ENCODE measurements around the gene CENPT. TPM values are rescaled to one million over a fixed set of nuclear protein-coding genes. Genes with fewer than 3 reads are reported as not detected.
"Not testable (repeated sequence)": the region's sequence is repeated elsewhere in the genome, so short reads cannot be mapped to it uniquely, and the experiment has no call there.

Gene CENPT
- total RNA-seq, 1 donor from 2014 or later = 10.3 TPM

DNA sequence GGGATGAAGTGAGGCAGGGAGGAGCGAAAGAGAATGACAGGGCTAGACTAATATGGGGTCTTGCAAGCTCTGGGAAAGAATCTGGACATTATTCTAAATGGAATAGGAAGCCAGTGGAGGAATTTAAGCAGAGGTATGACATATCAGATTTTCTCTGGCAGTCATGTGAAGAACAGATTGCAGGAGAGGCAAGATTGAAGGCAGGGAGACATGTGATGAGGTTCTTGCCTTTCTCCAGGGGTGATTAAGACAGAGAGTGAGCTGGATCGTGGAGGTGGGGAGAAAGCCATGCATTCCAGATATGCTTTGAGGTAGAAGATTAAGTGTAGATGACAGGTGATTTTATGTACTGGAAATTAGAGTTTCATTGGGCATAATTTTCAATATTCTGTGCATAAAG, 9.7 kb downstream of the CENPT start:
- H3K27me3 ChIP-seq (ENCODE audit: control insufficient read depth, insufficient read depth, low read length) = no peaks in the 10 kb centered on the region
- H3K36me3 ChIP-seq (ENCODE audit: control insufficient read depth, insufficient read depth, low read length) = no peaks in the 10 kb centered on the region
- DNase-seq (ENCODE audit: low read depth) = no peak
- FAIRE-seq = no peak
- TF ChIP-seq, protein P1, sequence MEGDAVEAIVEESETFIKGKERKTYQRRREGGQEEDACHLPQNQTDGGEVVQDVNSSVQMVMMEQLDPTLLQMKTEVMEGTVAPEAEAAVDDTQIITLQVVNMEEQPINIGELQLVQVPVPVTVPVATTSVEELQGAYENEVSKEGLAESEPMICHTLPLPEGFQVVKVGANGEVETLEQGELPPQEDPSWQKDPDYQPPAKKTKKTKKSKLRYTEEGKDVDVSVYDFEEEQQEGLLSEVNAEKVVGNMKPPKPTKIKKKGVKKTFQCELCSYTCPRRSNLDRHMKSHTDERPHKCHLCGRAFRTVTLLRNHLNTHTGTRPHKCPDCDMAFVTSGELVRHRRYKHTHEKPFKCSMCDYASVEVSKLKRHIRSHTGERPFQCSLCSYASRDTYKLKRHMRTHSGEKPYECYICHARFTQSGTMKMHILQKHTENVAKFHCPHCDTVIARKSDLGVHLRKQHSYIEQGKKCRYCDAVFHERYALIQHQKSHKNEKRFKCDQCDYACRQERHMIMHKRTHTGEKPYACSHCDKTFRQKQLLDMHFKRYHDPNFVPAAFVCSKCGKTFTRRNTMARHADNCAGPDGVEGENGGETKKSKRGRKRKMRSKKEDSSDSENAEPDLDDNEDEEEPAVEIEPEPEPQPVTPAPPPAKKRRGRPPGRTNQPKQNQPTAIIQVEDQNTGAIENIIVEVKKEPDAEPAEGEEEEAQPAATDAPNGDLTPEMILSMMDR (IDR thresholded peaks at IDR 0.05; ENCODE audit: insufficient read depth, low read length, severe bottlenecking) = no peak
- H3K4me3 ChIP-seq (ENCODE audit: low read depth, low read length) = no peak overlapping the region

DNA sequence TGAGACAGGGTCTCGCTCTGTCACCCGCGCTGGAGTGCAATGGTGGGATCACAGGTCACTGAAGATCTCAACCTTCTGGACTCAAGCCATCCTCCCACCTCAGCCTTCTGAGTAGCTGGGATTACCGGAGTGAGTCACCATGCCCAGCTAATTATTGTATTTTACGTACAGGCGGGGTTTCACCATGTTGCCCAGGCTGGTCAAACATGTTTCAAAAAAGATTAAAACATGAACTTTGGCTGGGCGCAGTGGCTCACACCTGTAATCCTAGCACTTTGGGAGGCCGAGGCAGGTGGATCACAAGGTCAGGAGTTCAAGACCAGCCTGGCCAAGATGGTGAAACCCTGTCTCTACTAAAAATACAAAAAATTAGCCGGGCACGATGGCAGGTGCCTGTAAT, 10.3 kb downstream of the CENPT start:
- FAIRE-seq; H3K4me3 ChIP-seq (ENCODE audit: low read depth, low read length); DNase-seq (ENCODE audit: low read depth); H3K27me3 ChIP-seq (ENCODE audit: control insufficient read depth, insufficient read depth, low read length); H3K36me3 ChIP-seq (ENCODE audit: control insufficient read depth, insufficient read depth, low read length): not testable (repeated sequence)

DNA sequence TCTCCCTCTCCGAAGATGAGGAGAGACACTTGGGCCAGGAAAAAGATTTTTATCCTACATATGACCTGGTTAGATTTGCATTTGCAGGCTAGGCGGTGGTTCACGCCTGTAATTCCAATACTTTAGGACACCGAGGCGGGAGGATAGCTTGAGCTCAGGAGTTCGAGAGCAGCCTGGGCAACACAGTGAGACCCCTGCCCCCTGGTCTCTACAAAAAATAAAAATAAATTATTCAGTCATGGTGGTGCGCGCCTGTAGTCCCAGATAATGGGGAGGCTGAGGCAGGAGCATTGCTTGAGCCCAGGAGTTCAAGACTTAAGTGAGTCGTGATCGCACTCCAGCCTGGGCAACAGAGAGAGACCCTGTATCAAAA, 13.3 kb downstream of the CENPT start:
- Histone ChIP-seq H3K4me3 (ENCODE audit: low read depth, low read length) (no peak overlapping the region), H3K36me3 (ENCODE audit: control insufficient read depth, insufficient read depth, low read length) (peaks cover 17% of the 10 kb centered on the region), H3K27me3 (ENCODE audit: control insufficient read depth, insufficient read depth, low read length) (no peaks in the 10 kb centered on the region)
- DNase-seq (ENCODE audit: low read depth) = no peak
- TF ChIP-seq, protein P1 (IDR thresholded peaks at IDR 0.05; ENCODE audit: insufficient read depth, low read length, severe bottlenecking) = no peak
- FAIRE-seq = no peak

DNA sequence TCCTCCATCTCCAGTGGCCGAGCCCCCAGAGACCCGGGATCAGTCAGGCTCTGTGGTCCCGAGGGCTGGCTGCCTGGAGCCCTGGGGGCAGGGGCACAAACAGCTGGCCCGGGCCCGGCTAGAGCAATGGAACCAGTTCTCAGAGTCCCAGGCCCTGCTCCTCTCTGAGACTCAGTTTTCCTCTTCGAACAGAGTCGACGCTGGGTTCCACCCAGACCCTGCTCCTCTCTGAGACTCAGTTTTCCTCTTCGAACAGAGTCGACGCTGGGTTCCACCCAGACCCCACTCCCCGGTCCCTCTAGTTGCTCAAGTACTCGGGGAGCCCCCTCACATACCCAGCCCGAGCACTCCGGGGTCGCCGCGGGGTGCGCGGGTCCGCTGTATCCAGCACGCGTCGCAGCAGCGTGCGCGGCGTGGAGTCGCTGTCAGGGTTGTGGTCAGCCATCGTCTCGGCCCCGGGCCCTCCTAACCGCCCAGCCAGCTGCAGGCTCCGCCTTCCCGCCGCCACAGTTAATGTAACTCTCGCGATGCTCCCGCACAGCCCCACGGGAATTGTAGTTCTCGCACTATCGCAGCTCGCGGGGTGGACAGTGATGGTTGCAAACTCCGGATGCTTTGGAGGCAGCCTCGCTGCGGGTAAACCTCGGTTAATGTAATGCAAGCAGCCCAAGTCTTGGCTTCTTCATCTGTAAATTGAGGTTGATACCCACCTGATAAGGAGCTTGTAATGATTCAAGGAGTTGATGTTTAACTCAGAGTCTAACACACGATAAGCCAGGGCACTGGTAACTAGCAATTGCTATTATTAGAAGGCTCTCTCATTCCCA, 13.9 kb downstream of the CENPT start:
- Histone ChIP-seq H3K36me3 (ENCODE audit: control insufficient read depth, insufficient read depth, low read length) (peaks cover 18% of the 10 kb centered on the region), H3K4me3 (ENCODE audit: low read depth, low read length) (peak overlapping the region; percentile 60), H3K27me3 (ENCODE audit: control insufficient read depth, insufficient read depth, low read length) (no peaks in the 10 kb centered on the region)
- no peak for FAIRE-seq
- TF ChIP-seq, protein P1 (IDR thresholded peaks at IDR 0.05; ENCODE audit: insufficient read depth, low read length, severe bottlenecking) = no peak
- peak; percentile 76 for DNase-seq (ENCODE audit: low read depth)

DNA sequence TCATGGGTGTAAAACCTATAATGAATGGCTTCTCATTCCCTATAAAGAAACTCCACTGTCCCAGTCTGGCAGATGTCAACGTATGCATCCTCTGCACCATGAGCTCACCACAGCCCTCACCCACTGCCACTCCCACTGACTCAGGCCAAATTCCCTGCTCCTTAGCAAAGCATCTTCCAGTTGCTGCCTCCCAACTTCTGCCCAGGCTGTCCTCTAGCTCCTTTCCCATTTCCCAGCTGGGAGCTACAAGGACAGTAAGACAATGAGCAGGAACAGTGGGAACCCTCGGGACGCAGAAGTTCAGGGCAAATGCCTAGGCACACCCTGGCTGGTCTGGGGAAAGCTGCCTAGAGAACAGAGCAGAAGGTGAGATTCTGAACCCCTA, 14.5 kb downstream of the CENPT start:
- Histone ChIP-seq H3K4me3 (ENCODE audit: low read depth, low read length) (peak overlapping the region; percentile 60), H3K27me3 (ENCODE audit: control insufficient read depth, insufficient read depth, low read length) (no peaks in the 10 kb centered on the region), H3K36me3 (ENCODE audit: control insufficient read depth, insufficient read depth, low read length) (peaks cover 18% of the 10 kb centered on the region)
- no peak for FAIRE-seq
- TF ChIP-seq, protein P1 (IDR thresholded peaks at IDR 0.05; ENCODE audit: insufficient read depth, low read length, severe bottlenecking) = no peak
- DNase-seq (ENCODE audit: low read depth) = peak; percentile 82

DNA sequence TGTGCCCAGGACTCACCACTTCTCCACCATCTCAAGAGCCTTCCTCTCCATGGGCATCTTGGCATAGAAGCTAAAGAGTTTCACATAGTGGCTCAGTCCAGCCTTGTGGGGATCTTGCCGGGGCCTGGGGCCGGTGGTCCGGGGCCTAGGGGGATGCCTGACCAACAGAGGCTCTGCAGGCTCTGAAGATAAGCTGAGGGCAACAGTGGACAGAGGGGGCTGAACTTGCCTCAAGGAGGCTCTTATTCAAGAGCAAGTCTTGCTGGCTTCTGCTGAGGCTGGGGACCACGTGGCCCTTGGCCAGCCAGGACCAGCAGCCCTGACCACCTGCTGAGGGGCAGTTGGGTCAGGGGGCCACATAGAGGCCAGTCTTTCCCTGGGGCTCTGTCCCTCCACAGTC, 18.8 kb downstream of the CENPT start:
- no peak for FAIRE-seq
- no peak for DNase-seq (ENCODE audit: low read depth)
- TF ChIP-seq, protein P1 (IDR thresholded peaks at IDR 0.05; ENCODE audit: insufficient read depth, low read length, severe bottlenecking) = no peak
- Histone ChIP-seq H3K36me3 (ENCODE audit: control insufficient read depth, insufficient read depth, low read length) (peaks cover 23% of the 10 kb centered on the region), H3K4me3 (ENCODE audit: low read depth, low read length) (no peak overlapping the region), H3K27me3 (ENCODE audit: control insufficient read depth, insufficient read depth, low read length) (no peaks in the 10 kb centered on the region)

All from bronchial epithelial cell (primary cell).